ENCODE measurements around the gene RPS6KA3. TPM values are rescaled to one million over a fixed set of nuclear protein-coding genes. Genes with fewer than 3 reads are reported as not detected.

The RPS6KA3 gene
- total and polyA plus RNA-seq, 11 donors, result 6.6 to 52.3 (median 35.7) TPM

DNA sequence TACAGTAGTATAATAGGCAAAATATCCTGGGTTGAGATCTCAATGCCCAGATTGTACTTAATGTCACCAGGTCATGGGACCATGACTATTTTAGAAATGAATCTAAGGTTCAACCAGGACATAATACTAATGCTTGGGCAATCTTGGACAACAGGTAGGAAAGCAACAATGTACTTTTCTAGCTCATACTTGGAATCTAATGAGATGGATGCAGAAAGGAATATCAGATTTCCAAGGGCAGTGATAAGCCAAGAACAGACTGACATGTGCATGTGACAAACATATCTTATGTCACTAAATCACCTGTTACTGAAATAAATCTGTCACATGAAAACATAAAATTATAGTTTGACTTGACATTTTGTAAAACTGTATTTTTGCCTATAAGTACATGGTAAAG lies 51.1 kb downstream of the RPS6KA3 start:
- H3K9me3 ChIP-seq, result no peaks in the 10 kb centered on the region
- no peak for TF ChIP-seq POLR2A (IDR thresholded peaks at IDR 0.05)
- TF ChIP-seq, protein P1, sequence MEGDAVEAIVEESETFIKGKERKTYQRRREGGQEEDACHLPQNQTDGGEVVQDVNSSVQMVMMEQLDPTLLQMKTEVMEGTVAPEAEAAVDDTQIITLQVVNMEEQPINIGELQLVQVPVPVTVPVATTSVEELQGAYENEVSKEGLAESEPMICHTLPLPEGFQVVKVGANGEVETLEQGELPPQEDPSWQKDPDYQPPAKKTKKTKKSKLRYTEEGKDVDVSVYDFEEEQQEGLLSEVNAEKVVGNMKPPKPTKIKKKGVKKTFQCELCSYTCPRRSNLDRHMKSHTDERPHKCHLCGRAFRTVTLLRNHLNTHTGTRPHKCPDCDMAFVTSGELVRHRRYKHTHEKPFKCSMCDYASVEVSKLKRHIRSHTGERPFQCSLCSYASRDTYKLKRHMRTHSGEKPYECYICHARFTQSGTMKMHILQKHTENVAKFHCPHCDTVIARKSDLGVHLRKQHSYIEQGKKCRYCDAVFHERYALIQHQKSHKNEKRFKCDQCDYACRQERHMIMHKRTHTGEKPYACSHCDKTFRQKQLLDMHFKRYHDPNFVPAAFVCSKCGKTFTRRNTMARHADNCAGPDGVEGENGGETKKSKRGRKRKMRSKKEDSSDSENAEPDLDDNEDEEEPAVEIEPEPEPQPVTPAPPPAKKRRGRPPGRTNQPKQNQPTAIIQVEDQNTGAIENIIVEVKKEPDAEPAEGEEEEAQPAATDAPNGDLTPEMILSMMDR (IDR thresholded peaks at IDR 0.05), result no peak
- DNase-seq (no peak), ATAC-seq (no peak)
- H3K27ac ChIP-seq, result no peak overlapping the region
- no peak overlapping the region for H3K4me3 ChIP-seq
- intact Hi-C loops (cut with DNase I), result loop anchor here in 4 of 10 donors (5.0 to 10.0 kb wide), 3 partner anchors 47 to 52 kb away; partner anchors contain the start of gene RPS6KA3 (in 3 of the 4)
- peaks cover 0 to 35% (median 8%) of the 10 kb centered on the region in 12 donors for H3K4me1 ChIP-seq
- H3K36me3 ChIP-seq, result no peaks in the 10 kb centered on the region
- H3K27me3 ChIP-seq, result peaks cover 0 to 6% (median 0%) of the 10 kb centered on the region in 9 donors

- H3K4me1 ChIP-seq, result peaks cover 0 to 46% (median 12%) of the 10 kb centered on the region in 12 donors
- no peak overlapping the region for H3K27ac ChIP-seq
- H3K4me3 ChIP-seq, result no peak overlapping the region
- H3K36me3 ChIP-seq, result peaks cover 0 to 17% (median 14%) of the 10 kb centered on the region in 9 donors
- intact Hi-C loops (cut with DNase I), result loop anchor here in 2 of 10 donors (10.0 kb wide), 1 partner anchor 52 kb away; the partner anchor contains the start of gene RPS6KA3 (in 2 of the 2)
- DNase-seq (no peak), ATAC-seq (no peak)
- no peak for TF ChIP-seq POLR2A (IDR thresholded peaks at IDR 0.05)
- TF ChIP-seq, protein P1 (IDR thresholded peaks at IDR 0.05), result no peak
- no peaks in the 10 kb centered on the region for H3K9me3 ChIP-seq
- H3K27me3 ChIP-seq, result peaks cover 0 to 6% (median 0%) of the 10 kb centered on the region in 9 donors
- WGBS, 4 donors, result 80 to 96% (median 87%) methylated on average over 6 of the region's 6 CpGs
Measured at GRCh38 chrX:20212486-20213089, 54.1 kb downstream of the RPS6KA3 start.

GRCh38 chrX:20211261-20211786 lies 55.4 kb downstream of the RPS6KA3 start:
- Histone ChIP-seq H3K27me3 (peaks cover 0 to 3% (median 0%) of the 10 kb centered on the region in 9 donors), H3K4me3 (no peak overlapping the region), H3K27ac (no peak overlapping the region), H3K4me1 (peaks cover 0 to 45% (median 9%) of the 10 kb centered on the region in 12 donors), H3K36me3 (peaks cover 0 to 25% (median 19%) of the 10 kb centered on the region in 9 donors), H3K9me3 (no peaks in the 10 kb centered on the region)
- no peak for ATAC-seq
- DNase-seq, result no peak
- TF ChIP-seq, protein P1 (IDR thresholded peaks at IDR 0.05), result no peak
- TF ChIP-seq POLR2A (IDR thresholded peaks at IDR 0.05), result no peak
- WGBS, 4 donors, result 59 to 72% (median 66%) methylated on average over 4 of the region's 4 CpGs
- intact Hi-C loops (cut with DNase I), result loop anchor here in 2 of 10 donors (10.0 kb wide), 1 partner anchor 53 kb away; the partner anchor contains the start of gene RPS6KA3 (in 2 of the 2)
